Measurements from ENCODE around the gene ABCA4.
"Not testable (repeated sequence)": the region's sequence is repeated elsewhere in the genome, so short reads cannot be mapped to it uniquely, and the experiment has no call there.

The ABCA4 gene

DNA sequence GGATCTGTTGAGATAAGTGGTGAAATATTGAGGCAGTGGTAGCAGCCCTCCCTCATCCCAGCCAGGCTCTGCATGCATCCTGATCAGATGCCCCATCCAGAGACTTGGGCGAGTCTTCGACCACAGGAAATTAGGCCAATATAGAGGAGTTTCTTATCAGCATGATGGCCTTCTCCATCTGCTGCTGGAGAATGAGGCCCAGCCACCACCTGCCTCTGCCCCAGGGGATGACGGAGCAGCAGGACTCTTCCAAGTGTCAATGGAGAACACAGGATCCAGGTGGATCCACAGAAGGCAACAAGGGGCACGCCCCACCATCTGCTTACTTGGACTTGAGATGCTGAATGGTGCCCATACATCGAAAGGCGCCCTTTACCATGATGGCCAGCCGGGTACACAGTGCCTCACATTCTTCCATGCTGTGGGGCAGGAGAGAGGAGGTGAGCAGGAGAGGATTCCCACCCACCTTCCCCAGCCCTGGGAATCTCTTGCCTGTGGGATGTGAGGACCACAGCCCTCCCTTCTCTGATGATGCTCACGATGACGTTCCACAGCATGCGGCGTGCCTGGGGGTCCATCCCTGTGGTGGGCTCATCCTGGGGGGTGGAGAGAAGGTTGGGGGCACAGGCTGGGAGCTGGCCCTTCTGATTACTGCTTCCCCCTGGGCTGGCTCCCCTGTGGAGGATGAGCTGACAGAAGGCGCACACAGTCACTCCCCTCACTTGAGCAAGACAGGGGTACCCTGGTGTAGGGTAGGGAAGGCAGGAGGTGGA is 120.3 kb downstream of the ABCA4 start:
- no peak for DNase-seq

- no peak for DNase-seq
Observed at GRCh38 chr1:93999840-94000415, 121.0 kb downstream of the ABCA4 start.

- DNase-seq, result not testable (repeated sequence)
Observed at GRCh38 chr1:93998532-93998931, 122.4 kb downstream of the ABCA4 start.

DNA sequence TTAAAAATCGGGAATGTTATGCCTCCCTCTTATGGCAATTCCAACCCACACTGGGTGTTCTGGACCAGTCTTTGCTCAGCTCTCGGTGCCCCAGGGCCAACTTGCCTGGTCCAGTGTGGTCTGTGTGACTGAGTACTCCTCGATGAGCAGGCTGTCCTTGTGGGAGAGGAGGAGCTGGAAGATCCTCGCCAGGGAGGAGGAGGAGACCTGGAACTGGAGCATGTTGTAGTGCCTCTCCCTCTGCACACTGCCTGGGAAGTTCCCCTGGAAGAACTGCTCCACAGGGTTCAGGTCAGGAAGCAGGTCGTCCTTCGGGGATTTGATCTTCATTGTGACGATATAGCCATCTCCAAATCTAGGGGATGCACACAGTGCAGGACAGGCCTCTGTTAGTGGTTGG is 123.2 kb downstream of the ABCA4 start:
- DNase-seq, result no peak

GRCh38 chr1:93995837-93996536 is 125.0 kb downstream of the ABCA4 start:
- no peak for DNase-seq

DNA sequence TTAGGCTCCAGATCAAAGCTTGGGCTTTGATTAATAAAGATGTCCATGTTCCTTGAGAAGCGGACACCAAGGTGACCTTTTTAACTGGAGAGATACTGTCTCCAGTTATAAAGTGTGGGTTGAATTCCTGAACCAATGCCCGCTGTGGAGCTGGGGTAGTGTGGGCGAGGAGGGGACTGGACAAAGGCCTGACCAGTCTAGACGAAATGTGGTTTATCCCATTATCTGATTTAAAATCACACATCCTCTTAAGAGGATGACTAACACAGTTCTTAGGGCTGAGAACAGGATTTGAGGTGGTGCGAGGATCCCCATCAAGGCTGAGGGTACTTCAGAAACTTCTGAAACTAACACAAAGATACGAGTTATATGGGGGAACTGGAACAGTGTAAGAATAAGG is 127.2 kb downstream of the ABCA4 start:
- no peak for DNase-seq

DNA sequence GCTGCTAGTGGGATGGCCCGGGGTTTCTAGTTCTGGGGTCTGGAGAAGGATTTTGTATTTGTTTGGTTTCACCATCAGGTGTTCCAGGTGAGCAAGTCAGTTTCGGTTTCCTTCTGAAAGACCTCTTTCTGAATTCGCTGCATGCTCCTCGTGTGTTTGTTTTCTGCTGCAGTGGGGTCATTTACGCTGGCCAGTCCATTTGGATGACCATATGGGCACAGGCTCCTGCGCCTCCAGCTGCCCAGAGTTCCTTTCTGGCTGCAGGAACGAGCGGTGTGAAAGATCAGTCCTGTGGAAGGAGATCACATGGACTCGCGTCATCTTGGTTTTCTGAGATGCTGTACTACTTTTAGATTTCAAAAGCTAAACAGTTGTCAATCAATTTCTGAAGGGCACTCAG is 128.0 kb downstream of the ABCA4 start:
- DNase-seq, result no peak

GRCh38 chr1:93992190-93992589 is 128.8 kb downstream of the ABCA4 start:
- DNase-seq, result no peak

DNA sequence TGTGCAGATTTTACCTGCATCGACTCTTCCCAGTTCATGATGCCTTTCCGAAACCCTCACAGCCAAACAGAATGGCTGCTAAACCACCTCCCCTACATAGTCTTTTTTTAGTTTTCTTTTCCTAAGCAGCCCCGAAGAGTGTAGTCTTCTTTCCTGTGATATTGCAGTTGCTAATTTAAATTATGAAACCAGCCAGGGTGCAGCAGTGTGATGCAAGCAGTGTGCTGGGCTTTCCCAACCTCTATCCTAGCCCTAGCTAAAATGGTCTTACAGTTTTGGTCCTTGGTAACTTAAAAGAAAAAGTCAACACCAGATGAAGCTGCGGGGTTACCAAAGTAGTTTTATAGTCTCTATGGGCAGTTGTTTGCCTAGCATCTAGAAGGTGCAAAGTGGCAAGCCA is 129.7 kb downstream of the ABCA4 start:
- no peak for DNase-seq

- not testable (repeated sequence) for DNase-seq
Observed at GRCh38 chr1:93990477-93990876, 130.5 kb downstream of the ABCA4 start.

GRCh38 chr1:93990010-93990409 is 130.9 kb downstream of the ABCA4 start:
- no peak for DNase-seq

DNA sequence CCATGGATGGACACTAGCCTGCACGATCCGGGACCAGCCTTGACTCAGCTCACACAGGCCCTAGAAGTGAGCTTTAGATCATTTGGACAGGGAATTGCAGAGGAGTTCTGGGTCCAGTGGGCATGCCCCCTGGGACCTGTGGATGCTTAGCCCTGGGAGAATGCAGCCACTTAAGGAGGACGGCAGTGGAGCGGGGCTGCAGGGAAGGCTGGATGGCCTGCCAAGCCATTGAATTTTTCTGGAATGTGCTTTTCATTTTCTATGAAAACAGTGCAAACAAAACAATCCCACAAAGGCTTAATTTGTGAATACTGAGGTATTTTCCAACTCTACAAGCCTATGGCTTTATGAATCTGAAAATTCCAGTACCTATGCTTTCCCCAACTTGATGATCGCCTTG is 131.3 kb downstream of the ABCA4 start:
- no peak for DNase-seq

GRCh38 chr1:93988634-93989350 is 132.2 kb downstream of the ABCA4 start:
- no peak for DNase-seq

DNA sequence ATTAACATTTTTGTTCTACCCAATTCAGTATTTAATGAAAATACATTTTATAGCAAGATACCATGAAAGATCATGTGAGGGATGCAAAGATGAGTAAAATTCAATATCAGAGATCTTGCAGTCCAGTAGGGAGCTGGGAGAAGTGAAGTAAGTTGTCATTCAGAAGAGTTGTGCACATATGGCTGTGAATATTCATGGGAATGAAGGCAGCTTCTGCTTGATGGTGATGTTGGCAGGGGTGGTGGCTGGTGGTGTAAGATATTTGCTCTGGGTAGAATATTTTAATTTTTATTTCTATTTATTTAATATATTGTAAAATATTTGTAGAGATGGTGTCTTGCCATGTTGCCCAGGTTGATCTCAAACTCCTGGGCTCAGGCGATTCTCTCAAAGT is 139.7 kb downstream of the ABCA4 start:
- DNase-seq, result no peak

DNA sequence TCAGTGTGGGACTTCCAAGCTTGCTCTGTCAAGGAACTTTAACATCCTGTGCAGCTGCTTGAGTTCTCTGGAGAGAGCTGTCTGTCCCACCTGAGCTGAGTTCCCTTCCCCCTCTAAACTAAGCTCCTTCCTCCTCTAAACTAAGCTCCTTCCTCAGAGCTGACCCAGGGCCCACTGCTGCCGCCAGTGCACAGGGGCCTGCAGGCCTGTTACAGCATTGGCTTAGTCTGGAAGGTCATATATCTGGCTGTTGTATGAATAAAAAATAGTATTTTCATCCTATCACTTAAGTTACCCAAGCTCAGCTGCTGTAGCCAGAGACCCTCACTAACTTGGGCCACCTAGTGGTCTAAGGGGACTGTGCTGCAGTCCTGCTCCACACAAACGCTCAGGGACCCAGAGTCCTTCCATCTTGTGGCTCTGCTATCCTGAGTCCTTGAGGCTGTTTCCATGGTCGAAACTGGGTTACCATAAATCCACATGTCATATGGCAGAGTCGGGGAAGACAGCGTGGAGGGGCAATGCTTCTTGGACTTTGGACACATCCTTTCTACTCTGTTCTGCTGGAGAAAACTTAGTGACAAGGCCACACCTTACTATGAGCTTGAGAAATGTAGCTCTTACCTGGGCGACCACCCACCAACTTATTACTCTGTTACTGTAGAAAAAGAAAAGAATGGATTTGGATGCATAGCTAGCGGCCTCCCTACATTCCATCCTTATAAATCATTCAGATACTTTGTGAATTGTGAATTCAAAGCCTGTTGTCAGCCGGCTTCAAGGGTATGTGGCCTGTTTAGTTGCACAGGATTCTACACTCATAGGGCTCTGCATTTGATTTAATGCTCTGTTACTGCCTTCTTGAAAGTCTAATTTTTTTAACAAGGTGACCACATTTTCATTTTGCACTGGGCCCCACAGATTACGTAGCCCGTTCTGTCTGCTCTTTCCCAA is 140.4 kb downstream of the ABCA4 start:
- no peak for DNase-seq

GRCh38 chr1:93979718-93980319 is 141.1 kb downstream of the ABCA4 start:
- DNase-seq, result no peak

DNA sequence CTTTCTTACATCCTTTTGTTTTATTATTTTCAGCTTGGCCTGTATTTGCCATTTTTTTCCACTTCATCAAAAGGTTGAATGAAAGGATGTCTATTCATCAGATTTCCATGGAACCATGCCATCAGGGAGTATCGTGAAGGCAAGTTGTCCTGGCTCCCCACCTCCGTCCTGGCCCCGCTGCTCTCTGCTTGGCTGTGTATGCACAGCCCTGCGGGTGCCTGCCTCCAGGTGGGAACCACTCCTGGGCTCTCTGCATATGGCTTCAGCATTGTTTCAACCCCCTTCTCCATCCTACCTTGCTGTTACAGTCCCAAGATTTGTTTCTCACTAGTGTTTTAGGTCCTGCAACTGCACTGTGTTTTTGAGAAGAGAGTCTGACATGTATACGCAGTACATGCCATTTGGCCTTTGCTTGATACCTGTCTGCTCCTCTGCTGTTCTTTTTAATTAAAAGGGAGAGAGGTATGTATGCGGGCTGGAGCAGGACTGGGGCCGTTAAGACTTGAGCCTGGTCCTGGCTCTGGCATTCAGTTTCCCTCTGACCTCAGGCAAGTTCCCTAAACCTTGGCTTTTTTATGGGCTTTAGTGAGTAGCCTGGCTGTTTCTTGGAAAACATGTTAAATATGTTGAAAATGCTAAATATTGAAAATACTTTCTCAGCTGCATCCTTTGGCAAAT is 141.8 kb downstream of the ABCA4 start:
- no peak for DNase-seq

DNA sequence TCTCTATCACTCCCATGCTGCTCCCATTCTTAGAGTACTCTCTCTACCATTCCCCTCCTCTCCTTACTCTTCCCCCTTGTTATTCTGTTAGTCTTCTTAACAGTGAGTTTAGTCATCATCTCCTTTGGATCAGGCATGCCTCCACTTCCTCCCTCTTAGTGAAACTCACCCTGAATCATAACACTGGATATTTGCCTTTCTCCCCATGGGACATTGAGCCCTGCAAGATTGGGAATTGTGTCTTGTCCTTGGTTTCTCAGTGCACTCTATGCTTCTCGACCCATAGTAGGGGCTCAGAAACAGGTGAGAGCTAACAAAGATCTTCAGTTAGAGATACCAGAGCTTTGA is 143.4 kb downstream of the ABCA4 start:
- no peak for DNase-seq

- DNase-seq, result no peak
Observed at GRCh38 chr1:93976711-93977597, 144.0 kb downstream of the ABCA4 start.

- no peak for DNase-seq
Observed at GRCh38 chr1:93976291-93976690, 144.7 kb downstream of the ABCA4 start.
